ENCODE measurements around the gene JUNB. TPM values are rescaled to one million over a fixed set of nuclear protein-coding genes. Genes with fewer than 3 reads are reported as not detected.
A peak's percentile ranks its signal among the peaks of the same experiment; 100 is the strongest.

JUNB gene
- total and polyA plus RNA-seq, 2 of the 8 experiments (the other 6 are each of a cell fraction or from before 2014, with no cell fraction given) = 7.4 to 10.0 TPM

- peak overlapping the region; percentile 9 for H3K4ac ChIP-seq (replicated peaks; ENCODE audit: insufficient read length, low read depth, low read length)
- no peaks in the 10 kb centered on the region for H3K79me2 ChIP-seq (ENCODE audit: control insufficient read depth in 1 of 2, insufficient read depth in 2 of 2, low read length in 2 of 2)
- no peak overlapping the region for H3K23ac ChIP-seq (ENCODE audit: insufficient read length)
- no peak overlapping the region for H2AFZ ChIP-seq (ENCODE audit: low read length)
- peaks cover 2 to 13% (median 7%) of the 10 kb centered on the region in 4 experiments for H3K4me1 ChIP-seq (replicated peaks in 1 of 4; ENCODE audit: control insufficient read depth in 3 of 4, insufficient read depth in 4 of 4, low read length in 3 of 4)
- no peak overlapping the region for H3K14ac ChIP-seq (ENCODE audit: insufficient read length)
- H3K4me3 ChIP-seq (ENCODE audit: extremely low read depth in 1 of 4, insufficient read depth in 2 of 4, low read depth in 3 of 4, low read length in 4 of 4) = peak overlapping the region in 3 of 4 experiments; percentile 27 to 42 (median 34); a peak in 3 of 8 replicates
- no peak overlapping the region for H2BK5ac ChIP-seq (ENCODE audit: low read depth, low read length)
- no peak overlapping the region for H2BK20ac ChIP-seq (ENCODE audit: low read length)
- CTCF ChIA-PET (ENCODE audit: partially characterized antibody) = interaction anchor here (1.1 to 11.2 kb wide), 7 partner anchors 6 to 78 kb away, joined by 3 to 137 read pairs (median 5); partner anchors contain the start of gene TNPO2
- POLR2A ChIA-PET (ENCODE audit: partially characterized antibody) = interaction anchor here (0.6 to 16.6 kb wide), 8 partner anchors 12 to 88 kb away, joined by 3 to 317 read pairs (median 3); partner anchors contain the start of genes DHPS, JUNB, PRDX2 and RNASEH2A
- H3K23me2 ChIP-seq (ENCODE audit: low read depth, low read length) = peaks cover 3% of the 10 kb centered on the region; the same call in 1 of the 2 replicates
- no peak overlapping the region for H2AK5ac ChIP-seq (ENCODE audit: low read depth, low read length)
- H3K56ac ChIP-seq (replicated peaks; ENCODE audit: insufficient read length, low read depth, low read length) = no peak overlapping the region
- H3K9ac ChIP-seq (replicated peaks in 1 of 4; ENCODE audit: extremely low read depth in 1 of 4, low read depth in 3 of 4, low read length in 3 of 4) = peak overlapping the region in 3 of 4 experiments; percentile 11 to 32 (median 29); a peak in 1 of 7 replicates
- H2BK15ac ChIP-seq (ENCODE audit: low read length) = no peak overlapping the region; the same call in 1 of the 2 replicates
- H3K36me3 ChIP-seq (ENCODE audit: control insufficient read depth in 2 of 4, insufficient read depth in 4 of 4, low read length in 3 of 4) = peaks cover 0 to 31% (median 16%) of the 10 kb centered on the region in 4 experiments
- no peaks in the 10 kb centered on the region for H3K27me3 ChIP-seq (replicated peaks in 1 of 4; ENCODE audit: control insufficient read depth in 3 of 4, extremely low read depth in 1 of 4, insufficient read depth in 3 of 4, low read length in 3 of 4)
- H3K79me1 ChIP-seq (ENCODE audit: low read depth, low read length) = no peaks in the 10 kb centered on the region
- peak overlapping the region; percentile 9 to 64; a peak in 3 of 4 replicates for H3K4me2 ChIP-seq (ENCODE audit: insufficient read depth in 1 of 2, low read depth in 2 of 2, low read length in 2 of 2)
- DNase-seq (ENCODE audit: low read depth in 1 of 2, low spot score in 2 of 2) (peak; percentile 73 to 84), FAIRE-seq (no peak)
- no peak overlapping the region for H2BK120ac ChIP-seq (replicated peaks; ENCODE audit: low read depth, low read length)
- H4K91ac ChIP-seq (replicated peaks; ENCODE audit: insufficient read length, low read length) = no peak overlapping the region
- no peaks in the 10 kb centered on the region for H3K9me3 ChIP-seq (ENCODE audit: insufficient read depth in 2 of 2, low read depth in 1 of 2, low read length in 1 of 2)
- no peak overlapping the region for H4K5ac ChIP-seq (ENCODE audit: insufficient read length, low read depth, low read length)
- H2BK12ac ChIP-seq (ENCODE audit: low read depth, low read length) = no peak overlapping the region
- H3K27ac ChIP-seq (ENCODE audit: low read depth, low read length) = no peak overlapping the region
- peak overlapping the region; percentile 82; the same call in 1 of the 2 replicates for H4K8ac ChIP-seq (ENCODE audit: extremely low read depth, insufficient read depth, low read length)
- peaks cover 1 to 3% of the 10 kb centered on the region in 2 experiments for H4K20me1 ChIP-seq (replicated peaks in 1 of 2; ENCODE audit: control insufficient read depth in 1 of 2, insufficient read depth in 2 of 2, low read length in 2 of 2)
- WGBS, 2 experiments (ENCODE audit: extremely low coverage in 1 of 2, insufficient coverage in 1 of 2, insufficient read length in 1 of 2, insufficient replicate concordance in 2 of 2, low coverage in 1 of 2, low lambda C conversion rate in 2 of 2, missing lambda C conversion rate in 1 of 2) = 29% methylated on average over 16 of the region's 37 CpGs; no CpG with 5 or more reads in 1 of the 2 experiments
- H3K18ac ChIP-seq (ENCODE audit: extremely low read depth, low read length) = no peak overlapping the region; the same call in 1 of the 2 replicates
- TF ChIP-seq SP4 (IDR thresholded peaks at IDR 0.05; ENCODE audit: low read length) (peak; percentile 82; the same call in 1 of the 2 replicates), KDM1A (IDR thresholded peaks at IDR 0.05; ENCODE audit: borderline replicate concordance, low read length) (no peak), NRF1 (IDR thresholded peaks at IDR 0.05; ENCODE audit: low read depth, low read length) (no peak), TBP (IDR thresholded peaks at IDR 0.05; ENCODE audit: low read depth, low read length) (peak; percentile 62; the same call in 1 of the 2 replicates), SP1 (IDR thresholded peaks at IDR 0.05; ENCODE audit: low read depth, low read length) (peak; percentile 57; the same call in 1 of the 2 replicates), CTBP2 (IDR thresholded peaks at IDR 0.05; ENCODE audit: borderline replicate concordance, insufficient read depth, insufficient read length, low read length) (no peak), GABPA (IDR thresholded peaks at IDR 0.05; ENCODE audit: borderline replicate concordance, insufficient read depth, low read length) (0 out of 2 replicates have a peak, but pooled peaks have one; percentile 50), JUN (IDR thresholded peaks at IDR 0.05; ENCODE audit: low read depth, low read length) (no peak), FOSL1 (IDR thresholded peaks at IDR 0.05; ENCODE audit: insufficient read depth, low read depth, low read length) (no peak), SRF (IDR thresholded peaks at IDR 0.05; ENCODE audit: low read depth, low read length) (no peak), RAD21 (IDR thresholded peaks at IDR 0.05 in 1 of 2, conservative IDR thresholded peaks at IDR 0.05 in 1 of 2; ENCODE audit: low read depth in 2 of 2, low read length in 2 of 2) (no peak), POLR2A (IDR thresholded peaks at IDR 0.05; ENCODE audit: control extremely low read depth in 1 of 2, low read depth in 2 of 2, low read length in 2 of 2) (no peak; a peak in 1 of 3 replicates), EP300 (IDR thresholded peaks at IDR 0.05; ENCODE audit: borderline replicate concordance in 1 of 2, low read depth in 2 of 2, low read length in 2 of 2) (peak in 1 of 2 experiments; percentile 28; a peak in 1 of 3 replicates)
Measured at GRCh38 chr19:12769689-12770088, 21.6 kb upstream of the JUNB start.
